ENCODE data around the gene B3GNT5.

B3GNT5 gene

DNA sequence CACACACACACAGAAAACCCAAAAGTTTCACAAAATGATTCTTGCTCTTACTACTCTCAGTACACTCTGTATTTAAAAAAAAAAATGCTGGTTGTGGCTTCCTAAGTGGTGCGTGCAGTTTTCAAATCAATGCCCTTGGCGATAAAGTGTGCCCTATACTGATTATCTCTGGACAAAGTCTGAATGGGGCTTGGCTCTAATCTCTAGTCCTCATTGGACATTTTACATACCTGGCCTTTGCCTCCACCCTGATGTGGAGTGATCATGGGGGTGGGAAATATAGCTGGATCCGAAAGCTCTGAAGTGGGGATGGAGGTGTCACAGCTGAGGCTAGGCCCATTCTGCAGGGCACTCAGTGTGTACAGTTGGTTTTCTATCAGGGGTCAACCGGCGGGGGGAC, 14.1 kb downstream of the B3GNT5 start:
- DNase-seq (ENCODE audit: low read depth): no peak
- no peak for TF ChIP-seq MYC (IDR thresholded peaks at IDR 0.05; ENCODE audit: low read depth, low read length)
- TF ChIP-seq POLR2A (IDR thresholded peaks at IDR 0.05; ENCODE audit: extremely low read depth, insufficient read length): no peak
- TF ChIP-seq, protein P1, sequence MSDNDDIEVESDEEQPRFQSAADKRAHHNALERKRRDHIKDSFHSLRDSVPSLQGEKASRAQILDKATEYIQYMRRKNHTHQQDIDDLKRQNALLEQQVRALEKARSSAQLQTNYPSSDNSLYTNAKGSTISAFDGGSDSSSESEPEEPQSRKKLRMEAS (IDR thresholded peaks at IDR 0.05; ENCODE audit: low read depth, low read length): no peak
- TF ChIP-seq, protein P2, sequence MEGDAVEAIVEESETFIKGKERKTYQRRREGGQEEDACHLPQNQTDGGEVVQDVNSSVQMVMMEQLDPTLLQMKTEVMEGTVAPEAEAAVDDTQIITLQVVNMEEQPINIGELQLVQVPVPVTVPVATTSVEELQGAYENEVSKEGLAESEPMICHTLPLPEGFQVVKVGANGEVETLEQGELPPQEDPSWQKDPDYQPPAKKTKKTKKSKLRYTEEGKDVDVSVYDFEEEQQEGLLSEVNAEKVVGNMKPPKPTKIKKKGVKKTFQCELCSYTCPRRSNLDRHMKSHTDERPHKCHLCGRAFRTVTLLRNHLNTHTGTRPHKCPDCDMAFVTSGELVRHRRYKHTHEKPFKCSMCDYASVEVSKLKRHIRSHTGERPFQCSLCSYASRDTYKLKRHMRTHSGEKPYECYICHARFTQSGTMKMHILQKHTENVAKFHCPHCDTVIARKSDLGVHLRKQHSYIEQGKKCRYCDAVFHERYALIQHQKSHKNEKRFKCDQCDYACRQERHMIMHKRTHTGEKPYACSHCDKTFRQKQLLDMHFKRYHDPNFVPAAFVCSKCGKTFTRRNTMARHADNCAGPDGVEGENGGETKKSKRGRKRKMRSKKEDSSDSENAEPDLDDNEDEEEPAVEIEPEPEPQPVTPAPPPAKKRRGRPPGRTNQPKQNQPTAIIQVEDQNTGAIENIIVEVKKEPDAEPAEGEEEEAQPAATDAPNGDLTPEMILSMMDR (IDR thresholded peaks at IDR 0.05; ENCODE audit: low read depth, low read length): no peak
- H3K4me3 ChIP-seq (ENCODE audit: low read depth, low read length): no peak overlapping the region

DNA sequence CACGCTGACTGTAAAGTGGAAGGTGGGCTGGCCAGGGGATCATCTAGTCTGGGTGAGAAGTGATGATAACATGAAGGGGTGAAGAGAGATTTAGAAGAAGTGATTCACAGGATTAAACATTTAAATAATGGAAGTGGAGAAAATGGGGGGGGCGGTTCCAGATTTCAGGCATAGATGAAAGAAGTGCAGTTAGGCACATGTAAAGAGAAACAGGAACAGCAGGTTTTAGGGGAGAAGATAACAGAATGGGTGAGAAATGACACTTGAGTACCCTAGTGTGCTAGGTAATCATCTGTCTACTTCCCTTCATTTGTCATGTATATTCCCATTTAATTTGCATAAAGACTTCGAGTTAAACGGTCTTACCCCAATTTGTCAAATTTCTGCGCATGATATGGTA, 15.3 kb downstream of the B3GNT5 start:
- TF ChIP-seq MYC (IDR thresholded peaks at IDR 0.05; ENCODE audit: low read depth, low read length): no peak
- no peak for DNase-seq (ENCODE audit: low read depth)
- H3K4me3 ChIP-seq (ENCODE audit: low read depth, low read length): no peak overlapping the region

DNA sequence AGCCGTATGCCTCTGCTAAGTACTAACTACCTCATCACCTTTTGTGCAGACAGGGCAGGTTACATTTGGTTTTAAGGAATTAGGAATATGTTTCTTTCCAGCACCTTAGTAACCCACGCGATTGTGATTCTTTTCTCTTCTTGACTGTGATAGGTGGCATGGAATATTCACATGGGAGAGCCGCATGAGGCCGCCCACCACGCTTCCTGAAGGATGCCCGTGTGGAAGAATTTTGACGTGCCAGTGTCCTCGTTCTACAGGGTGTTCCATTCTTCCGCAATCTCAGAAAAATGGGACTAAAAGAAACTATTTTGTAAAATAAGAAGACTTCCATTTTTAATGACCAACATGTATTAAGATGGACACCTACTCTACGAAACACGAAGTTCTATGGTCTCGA, 16.3 kb downstream of the B3GNT5 start:
- no peak for TF ChIP-seq MYC (IDR thresholded peaks at IDR 0.05; ENCODE audit: low read depth, low read length)
- TF ChIP-seq, protein P2 (IDR thresholded peaks at IDR 0.05; ENCODE audit: low read depth, low read length): no peak
- TF ChIP-seq POLR2A (IDR thresholded peaks at IDR 0.05; ENCODE audit: extremely low read depth, insufficient read length): no peak
- TF ChIP-seq, protein P1 (IDR thresholded peaks at IDR 0.05; ENCODE audit: low read depth, low read length): no peak
- DNase-seq (ENCODE audit: low read depth): no peak
- H3K4me3 ChIP-seq (ENCODE audit: low read depth, low read length): no peak overlapping the region

DNA sequence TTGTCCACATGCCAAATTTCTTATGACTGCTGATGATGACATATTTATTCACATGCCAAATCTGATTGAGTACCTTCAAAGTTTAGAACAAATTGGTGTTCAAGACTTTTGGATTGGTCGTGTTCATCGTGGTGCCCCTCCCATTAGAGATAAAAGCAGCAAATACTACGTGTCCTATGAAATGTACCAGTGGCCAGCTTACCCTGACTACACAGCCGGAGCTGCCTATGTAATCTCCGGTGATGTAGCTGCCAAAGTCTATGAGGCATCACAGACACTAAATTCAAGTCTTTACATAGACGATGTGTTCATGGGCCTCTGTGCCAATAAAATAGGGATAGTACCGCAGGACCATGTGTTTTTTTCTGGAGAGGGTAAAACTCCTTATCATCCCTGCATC, 17.3 kb downstream of the B3GNT5 start:
- TF ChIP-seq POLR2A (IDR thresholded peaks at IDR 0.05; ENCODE audit: extremely low read depth, insufficient read length) (no peak), MYC (IDR thresholded peaks at IDR 0.05; ENCODE audit: low read depth, low read length) (no peak)
- no peak for DNase-seq (ENCODE audit: low read depth)
- no peak overlapping the region for H3K4me3 ChIP-seq (ENCODE audit: low read depth, low read length)

DNA sequence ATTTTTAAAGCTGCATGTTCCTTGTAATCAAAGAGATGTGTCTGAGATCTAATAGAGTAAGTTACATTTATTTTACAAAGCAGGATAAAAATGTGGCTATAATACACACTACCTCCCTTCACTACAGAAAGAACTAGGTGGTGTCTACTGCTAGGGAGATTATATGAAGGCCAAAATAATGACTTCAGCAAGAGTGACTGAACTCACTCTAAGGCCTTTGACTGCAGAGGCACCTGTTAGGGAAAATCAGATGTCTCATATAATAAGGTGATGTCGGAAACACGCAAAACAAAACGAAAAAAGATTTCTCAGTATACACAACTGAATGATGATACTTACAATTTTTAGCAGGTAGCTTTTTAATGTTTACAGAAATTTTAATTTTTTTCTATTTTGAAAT, 19.1 kb downstream of the B3GNT5 start:
- H3K4me3 ChIP-seq (ENCODE audit: low read depth, low read length): no peak overlapping the region
- TF ChIP-seq, protein P2 (IDR thresholded peaks at IDR 0.05; ENCODE audit: low read depth, low read length): no peak
- no peak for TF ChIP-seq MYC (IDR thresholded peaks at IDR 0.05; ENCODE audit: low read depth, low read length)
- no peak for DNase-seq (ENCODE audit: low read depth)

DNA sequence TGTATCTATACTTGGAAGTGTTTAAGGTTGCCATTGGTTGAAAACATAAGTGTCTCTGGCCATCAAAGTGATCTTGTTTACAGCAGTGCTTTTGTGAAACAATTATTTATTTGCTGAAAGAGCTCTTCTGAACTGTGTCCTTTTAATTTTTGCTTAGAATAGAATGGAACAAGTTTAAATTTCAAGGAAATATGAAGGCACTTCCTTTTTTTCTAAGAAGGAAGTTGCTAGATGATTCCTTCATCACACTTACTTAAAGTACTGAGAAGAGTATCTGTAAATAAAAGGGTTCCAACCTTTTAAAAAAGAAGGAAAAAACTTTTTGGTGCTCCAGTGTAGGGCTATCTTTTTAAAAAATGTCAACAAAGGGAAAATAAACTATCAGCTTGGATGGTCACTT, 19.7 kb downstream of the B3GNT5 start:
- TF ChIP-seq MYC (IDR thresholded peaks at IDR 0.05; ENCODE audit: low read depth, low read length) (no peak), POLR2A (IDR thresholded peaks at IDR 0.05; ENCODE audit: extremely low read depth, insufficient read length) (no peak)
- TF ChIP-seq, protein P1 (IDR thresholded peaks at IDR 0.05; ENCODE audit: low read depth, low read length): no peak
- TF ChIP-seq, protein P2 (IDR thresholded peaks at IDR 0.05; ENCODE audit: low read depth, low read length): no peak
- DNase-seq (ENCODE audit: low read depth): no peak
- H3K4me3 ChIP-seq (ENCODE audit: low read depth, low read length): no peak overlapping the region

DNA sequence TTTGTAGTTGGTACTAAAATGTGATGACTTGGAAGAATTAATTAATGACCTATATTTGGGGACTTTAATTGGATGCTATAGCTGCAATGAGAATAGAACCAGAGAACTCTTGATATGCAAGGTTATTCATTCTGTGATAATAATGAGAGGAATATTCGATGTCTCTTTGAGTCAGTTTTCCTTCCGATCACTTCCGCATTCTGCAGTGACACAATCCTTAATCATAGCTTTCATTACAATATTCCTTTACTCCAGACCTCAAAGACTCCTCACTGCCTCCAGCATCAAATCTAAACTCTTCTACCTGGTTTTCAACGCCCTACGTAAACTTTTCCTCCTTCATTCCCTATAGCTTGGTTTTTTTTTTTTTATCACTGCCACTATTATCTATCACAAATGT, 21.6 kb downstream of the B3GNT5 start:
- no peak overlapping the region for H3K4me3 ChIP-seq (ENCODE audit: low read depth, low read length)
- no peak for TF ChIP-seq MYC (IDR thresholded peaks at IDR 0.05; ENCODE audit: low read depth, low read length)

DNA sequence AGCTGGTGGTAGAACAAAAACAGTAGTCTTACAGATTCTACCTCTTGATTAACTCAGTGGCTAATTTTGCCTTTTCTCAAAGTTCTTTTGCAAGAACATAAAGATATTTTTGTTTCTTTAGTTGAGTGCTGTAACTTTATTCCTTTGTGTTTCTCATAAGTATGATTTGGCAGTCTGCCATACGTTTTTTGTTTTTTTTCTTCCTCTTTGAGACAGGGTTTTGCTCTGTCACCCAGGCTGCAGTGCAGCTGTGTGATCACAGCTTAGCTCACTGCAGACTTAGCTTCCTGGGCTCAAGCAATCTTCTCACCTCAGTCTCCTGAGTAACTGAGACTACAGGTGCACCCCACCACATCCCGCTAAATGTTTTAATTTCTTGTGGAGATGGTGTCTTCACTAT, 22.4 kb downstream of the B3GNT5 start:
- peak; percentile 69 for DNase-seq (ENCODE audit: low read depth)
- no peak overlapping the region for H3K4me3 ChIP-seq (ENCODE audit: low read depth, low read length)
- TF ChIP-seq, protein P1 (IDR thresholded peaks at IDR 0.05; ENCODE audit: low read depth, low read length): no peak
- TF ChIP-seq MYC (IDR thresholded peaks at IDR 0.05; ENCODE audit: low read depth, low read length) (no peak), POLR2A (IDR thresholded peaks at IDR 0.05; ENCODE audit: extremely low read depth, insufficient read length) (no peak)
- TF ChIP-seq, protein P2 (IDR thresholded peaks at IDR 0.05; ENCODE audit: low read depth, low read length): no peak

More for the DNA sequence above, 21.6 kb downstream of the B3GNT5 start:
- DNase-seq (ENCODE audit: low read depth): no peak
